Fibroblast of lung (primary cell): ENCODE data around the gene ZIM2. TPM values are rescaled to one million over a fixed set of nuclear protein-coding genes. Genes with fewer than 3 reads are reported as not detected.

Source experiments
- DNase-seq, 2 donors: peaks; one replicate each; pipeline versions ENCODE4 v3.0.0 to v3.0.0-alpha.2; 2010; ENCODE audit warnings: low read depth in 2 of 2
- H2AFZ ChIP-seq: 2 replicates; pipeline ENCODE4 v1.5.1; 2012; ENCODE audit warnings: low read length, control low read depth, inconsistent platforms
- H3K27ac ChIP-seq: 2 replicates; pipeline ENCODE4 v1.5.1; 2011; ENCODE audit warnings: low read length, control low read depth; ENCODE audit not compliant: insufficient read depth
- H3K27me3 ChIP-seq: 2 replicates; pipeline ENCODE4 v1.5.1; 2011; ENCODE audit warnings: mild to moderate bottlenecking, low read length; ENCODE audit not compliant: control insufficient read depth, insufficient read depth
- H3K36me3 ChIP-seq: 2 replicates; pipeline ENCODE4 v1.5.1; 2011; ENCODE audit warnings: low read length; ENCODE audit not compliant: control insufficient read depth, insufficient read depth
- H3K4me1 ChIP-seq: 2 replicates; pipeline ENCODE4 v1.5.1; 2011; ENCODE audit warnings: low read length; ENCODE audit not compliant: control insufficient read depth, insufficient read depth; ENCODE audit errors: extremely low read depth
- H3K4me2 ChIP-seq: 2 replicates; pipeline ENCODE4 v1.5.1; 2011; ENCODE audit warnings: low read length, control low read depth; ENCODE audit not compliant: insufficient read depth; ENCODE audit errors: extremely low read depth
- H3K4me3 ChIP-seq, 4 experiments: fragments of 200-600 bp in 1 of 4; sonication (generic) in 1 of 4; replicated peaks in 1 of 4; 2 replicates each; pipeline ENCODE4 v1.5.1; 2011 to 2016; ENCODE audit warnings: low read length in 4 of 4, low read depth in 3 of 4, mild to moderate bottlenecking in 3 of 4, control low read depth in 2 of 4, inconsistent platforms in 1 of 4, mixed read lengths in 1 of 4; ENCODE audit not compliant: insufficient read depth in 1 of 4; ENCODE audit errors: control extremely low read depth in 1 of 4
- H3K79me2 ChIP-seq: 2 replicates; pipeline ENCODE4 v1.5.1; 2012; ENCODE audit warnings: mild to moderate bottlenecking, low read length, inconsistent platforms; ENCODE audit not compliant: control insufficient read depth, insufficient read depth
- H3K9ac ChIP-seq: 2 replicates; pipeline ENCODE4 v1.5.1; 2011; ENCODE audit warnings: mild to moderate bottlenecking, low read length, control low read depth; ENCODE audit not compliant: insufficient read depth
- H3K9me3 ChIP-seq: 2 replicates; pipeline ENCODE4 v1.5.1; 2012; ENCODE audit warnings: low read depth, low read length; ENCODE audit not compliant: control insufficient read depth, insufficient read depth
- H4K20me1 ChIP-seq: 2 replicates; pipeline ENCODE4 v1.5.1; 2011; ENCODE audit warnings: low read length; ENCODE audit not compliant: control insufficient read depth, insufficient read depth; ENCODE audit errors: extremely low read depth
- EZH2 ChIP-seq: IDR thresholded peaks from 2 replicates; pipeline ENCODE4 v1.5.1; 2012; ENCODE audit warnings: low read length, control low read depth, mild to moderate bottlenecking; ENCODE audit errors: missing control alignments
- polyA plus RNA-seq, 2 donors: library from polyadenylated mRNA; depleted of rRNA in 1 of 2; stranded (reverse) in 1 of 2; unstranded in 1 of 2; fragments of >200 nt; gene quantifications; 2 replicates each; pipeline ENCODE4 v1.2.1, GENCODE V29; 2011 to 2012; ENCODE audit warnings: missing spikeins in 1 of 2
- total RNA-seq: library from RNA; depleted of rRNA; stranded (reverse); fragments of >200 nt; gene quantifications from 2 replicates; pipeline ENCODE4 v1.2.1, GENCODE V29; 2014
- TF ChIP-seq, protein P1 (sequence below), 2 donors: IDR thresholded peaks in 1 of 2; conservative IDR thresholded peaks in 1 of 2; 1 replicate in 1 of 2; 2 replicates in 1 of 2; pipeline ENCODE4 v1.5.1; 2011 to 2012; ENCODE audit warnings: low read length in 2 of 2, control low read depth in 1 of 2, inconsistent platforms in 1 of 2, low read depth in 1 of 2, mild to moderate bottlenecking in 1 of 2

Gene ZIM2
- total and polyA plus RNA-seq, 2 donors (not counting 1 experiment from before 2014, with no cell fraction given) = not detected

DNA sequence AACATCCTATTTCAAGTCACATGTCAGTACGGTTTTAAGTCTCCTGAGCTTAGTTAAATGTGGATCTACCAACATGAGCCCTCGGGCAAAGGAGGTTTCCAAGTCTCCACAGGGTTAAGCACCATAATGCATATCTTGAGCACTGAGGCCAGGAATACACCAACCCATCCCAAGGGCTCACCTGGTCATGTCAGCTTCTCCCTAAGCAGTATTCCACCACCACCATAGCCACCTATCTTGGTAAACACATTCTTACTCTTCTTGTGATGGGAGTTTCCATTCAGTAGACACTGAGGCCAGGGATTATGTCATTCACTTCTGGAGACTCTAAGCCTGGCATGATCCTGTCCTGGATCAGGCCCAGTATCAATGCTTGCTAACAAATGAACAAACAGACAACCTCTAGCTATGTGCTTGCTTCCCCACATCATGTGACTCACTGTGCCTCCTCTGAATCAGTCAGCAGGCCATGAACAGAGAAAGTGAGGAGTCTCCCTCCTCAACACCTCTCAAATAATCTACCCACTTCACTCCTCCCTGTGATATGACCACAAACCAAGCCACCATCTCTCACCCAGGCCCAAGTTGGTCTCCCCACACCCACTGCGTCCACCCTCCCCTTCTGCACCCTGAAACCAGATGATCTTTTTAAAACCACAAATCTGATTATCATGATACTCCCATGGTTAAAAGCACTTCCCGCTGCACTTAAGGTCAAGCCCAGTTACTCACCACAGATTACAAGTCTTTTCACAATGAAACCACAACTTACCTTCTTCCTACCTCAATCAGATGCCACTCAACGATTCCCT lies 5.8 kb downstream of the ZIM2 start:
- H4K20me1 ChIP-seq = no peaks in the 10 kb centered on the region
- H3K4me1 ChIP-seq = no peaks in the 10 kb centered on the region
- TF ChIP-seq EZH2 = no peak
- TF ChIP-seq, protein P1, sequence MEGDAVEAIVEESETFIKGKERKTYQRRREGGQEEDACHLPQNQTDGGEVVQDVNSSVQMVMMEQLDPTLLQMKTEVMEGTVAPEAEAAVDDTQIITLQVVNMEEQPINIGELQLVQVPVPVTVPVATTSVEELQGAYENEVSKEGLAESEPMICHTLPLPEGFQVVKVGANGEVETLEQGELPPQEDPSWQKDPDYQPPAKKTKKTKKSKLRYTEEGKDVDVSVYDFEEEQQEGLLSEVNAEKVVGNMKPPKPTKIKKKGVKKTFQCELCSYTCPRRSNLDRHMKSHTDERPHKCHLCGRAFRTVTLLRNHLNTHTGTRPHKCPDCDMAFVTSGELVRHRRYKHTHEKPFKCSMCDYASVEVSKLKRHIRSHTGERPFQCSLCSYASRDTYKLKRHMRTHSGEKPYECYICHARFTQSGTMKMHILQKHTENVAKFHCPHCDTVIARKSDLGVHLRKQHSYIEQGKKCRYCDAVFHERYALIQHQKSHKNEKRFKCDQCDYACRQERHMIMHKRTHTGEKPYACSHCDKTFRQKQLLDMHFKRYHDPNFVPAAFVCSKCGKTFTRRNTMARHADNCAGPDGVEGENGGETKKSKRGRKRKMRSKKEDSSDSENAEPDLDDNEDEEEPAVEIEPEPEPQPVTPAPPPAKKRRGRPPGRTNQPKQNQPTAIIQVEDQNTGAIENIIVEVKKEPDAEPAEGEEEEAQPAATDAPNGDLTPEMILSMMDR (conservative IDR thresholded peaks at IDR 0.05 in 1 of 2, IDR thresholded peaks at IDR 0.05 in 1 of 2; ENCODE audit: low read depth in 1 of 2, low read length in 2 of 2) = no peak
- DNase-seq = no peak
- H3K36me3 ChIP-seq = no peaks in the 10 kb centered on the region
- H3K9me3 ChIP-seq = no peaks in the 10 kb centered on the region
- H3K4me2 ChIP-seq = no peak overlapping the region
- H3K27ac ChIP-seq = no peak overlapping the region
- no peaks in the 10 kb centered on the region for H3K27me3 ChIP-seq
- H3K4me3 ChIP-seq = no peak overlapping the region
- H3K79me2 ChIP-seq = no peaks in the 10 kb centered on the region
- H3K9ac ChIP-seq = no peak overlapping the region
- no peak overlapping the region for H2AFZ ChIP-seq

DNA sequence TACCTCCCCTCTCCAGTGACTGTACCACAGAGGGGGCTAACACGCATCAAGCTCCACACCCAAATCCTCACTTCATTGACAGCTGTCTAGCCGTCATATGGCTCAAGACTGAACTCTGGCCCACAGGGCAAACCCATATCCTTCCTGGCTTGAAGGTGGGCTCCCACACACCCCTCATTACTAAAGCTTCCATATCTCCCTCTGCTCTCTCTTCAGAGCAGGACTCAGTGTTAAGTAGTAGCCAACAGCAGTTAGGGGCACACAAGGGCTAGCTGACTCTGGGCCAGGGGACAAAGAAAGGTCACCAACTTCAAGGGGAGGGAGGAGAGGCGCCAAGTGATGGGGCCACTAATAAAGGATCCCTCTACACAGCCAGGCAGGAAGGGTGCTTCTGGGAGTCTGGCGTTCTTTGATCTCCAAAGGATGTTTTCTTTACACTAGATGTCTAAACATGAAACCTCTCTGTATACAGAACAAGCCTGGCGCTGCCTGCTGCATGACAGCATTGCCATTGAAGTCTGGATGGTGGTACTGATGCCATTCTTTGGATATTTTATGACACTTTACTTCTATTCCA lies 8.1 kb downstream of the ZIM2 start:
- H3K9ac ChIP-seq = no peak overlapping the region
- DNase-seq = no peak
- H3K79me2 ChIP-seq = no peaks in the 10 kb centered on the region
- TF ChIP-seq, protein P1 (conservative IDR thresholded peaks at IDR 0.05 in 1 of 2, IDR thresholded peaks at IDR 0.05 in 1 of 2; ENCODE audit: low read depth in 1 of 2, low read length in 2 of 2) = no peak
- no peak for TF ChIP-seq EZH2
- H3K4me3 ChIP-seq = no peak overlapping the region
- no peaks in the 10 kb centered on the region for H3K9me3 ChIP-seq
- no peaks in the 10 kb centered on the region for H3K4me1 ChIP-seq
- no peak overlapping the region for H2AFZ ChIP-seq
- no peaks in the 10 kb centered on the region for H4K20me1 ChIP-seq
- no peak overlapping the region for H3K4me2 ChIP-seq
- no peak overlapping the region for H3K27ac ChIP-seq
- no peaks in the 10 kb centered on the region for H3K27me3 ChIP-seq
- H3K36me3 ChIP-seq = no peaks in the 10 kb centered on the region

DNA sequence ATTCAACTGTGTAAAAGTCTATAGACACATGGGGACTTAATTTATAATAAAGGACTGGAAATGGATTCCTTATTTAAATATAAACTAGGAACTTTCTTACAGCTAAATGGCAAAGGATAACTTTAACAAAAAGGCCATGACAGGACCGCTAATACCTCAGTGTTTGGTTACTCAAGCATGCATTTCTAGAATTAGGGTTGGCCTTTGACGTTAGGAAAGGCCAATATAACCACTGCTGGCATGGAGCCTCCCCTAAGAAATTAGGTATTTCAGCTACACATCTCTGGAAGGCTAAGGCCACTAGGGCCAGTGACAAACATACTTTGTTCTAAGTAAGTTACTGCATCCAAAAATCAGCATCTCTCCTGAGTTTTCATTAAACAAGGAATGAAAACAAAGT lies 9.3 kb downstream of the ZIM2 start:
- H3K36me3 ChIP-seq = no peaks in the 10 kb centered on the region
- no peak overlapping the region for H3K4me2 ChIP-seq
- H3K9ac ChIP-seq = no peak overlapping the region
- no peaks in the 10 kb centered on the region for H3K79me2 ChIP-seq
- no peak for TF ChIP-seq EZH2
- TF ChIP-seq, protein P1 (conservative IDR thresholded peaks at IDR 0.05 in 1 of 2, IDR thresholded peaks at IDR 0.05 in 1 of 2; ENCODE audit: low read depth in 1 of 2, low read length in 2 of 2) = no peak
- no peaks in the 10 kb centered on the region for H3K9me3 ChIP-seq
- no peaks in the 10 kb centered on the region for H3K4me1 ChIP-seq
- H3K4me3 ChIP-seq = no peak overlapping the region
- DNase-seq = no peak
- H3K27ac ChIP-seq = no peak overlapping the region
- no peaks in the 10 kb centered on the region for H3K27me3 ChIP-seq
- no peaks in the 10 kb centered on the region for H4K20me1 ChIP-seq
- H2AFZ ChIP-seq = no peak overlapping the region
